ENCODE data around the gene FSCB.
"Not testable (repeated sequence)": the region's sequence is repeated elsewhere in the genome, so short reads cannot be mapped to it uniquely, and the experiment has no call there.

FSCB gene, protein sequence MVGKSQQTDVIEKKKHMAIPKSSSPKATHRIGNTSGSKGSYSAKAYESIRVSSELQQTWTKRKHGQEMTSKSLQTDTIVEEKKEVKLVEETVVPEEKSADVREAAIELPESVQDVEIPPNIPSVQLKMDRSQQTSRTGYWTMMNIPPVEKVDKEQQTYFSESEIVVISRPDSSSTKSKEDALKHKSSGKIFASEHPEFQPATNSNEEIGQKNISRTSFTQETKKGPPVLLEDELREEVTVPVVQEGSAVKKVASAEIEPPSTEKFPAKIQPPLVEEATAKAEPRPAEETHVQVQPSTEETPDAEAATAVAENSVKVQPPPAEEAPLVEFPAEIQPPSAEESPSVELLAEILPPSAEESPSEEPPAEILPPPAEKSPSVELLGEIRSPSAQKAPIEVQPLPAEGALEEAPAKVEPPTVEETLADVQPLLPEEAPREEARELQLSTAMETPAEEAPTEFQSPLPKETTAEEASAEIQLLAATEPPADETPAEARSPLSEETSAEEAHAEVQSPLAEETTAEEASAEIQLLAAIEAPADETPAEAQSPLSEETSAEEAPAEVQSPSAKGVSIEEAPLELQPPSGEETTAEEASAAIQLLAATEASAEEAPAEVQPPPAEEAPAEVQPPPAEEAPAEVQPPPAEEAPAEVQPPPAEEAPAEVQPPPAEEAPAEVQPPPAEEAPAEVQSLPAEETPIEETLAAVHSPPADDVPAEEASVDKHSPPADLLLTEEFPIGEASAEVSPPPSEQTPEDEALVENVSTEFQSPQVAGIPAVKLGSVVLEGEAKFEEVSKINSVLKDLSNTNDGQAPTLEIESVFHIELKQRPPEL

DNA sequence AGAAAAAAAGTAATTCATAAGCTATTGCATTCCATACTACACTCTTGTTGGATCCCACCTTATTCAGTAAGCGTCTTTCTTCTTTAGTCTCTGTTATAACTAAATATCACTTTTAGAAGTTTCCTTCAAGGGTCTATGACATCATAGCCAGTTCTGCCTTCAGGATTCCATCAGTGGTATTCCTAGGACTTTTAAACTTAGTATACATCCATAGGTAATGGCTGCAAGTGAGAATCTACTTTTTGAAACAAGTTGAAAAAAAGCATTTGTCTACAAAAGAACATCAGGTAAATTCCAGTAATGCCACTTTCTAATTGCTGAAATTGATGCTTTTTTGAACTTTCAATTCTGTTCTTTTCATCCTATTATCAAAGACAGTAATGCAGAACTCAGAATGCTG lies at the start of gene FSCB:
TSS of gene FSCB (minus strand) at position 101 of the 400 bp plus-strand sequence. CDS start 296 bp downstream, outside the sequence.
- DNase-seq = no peak

DNA sequence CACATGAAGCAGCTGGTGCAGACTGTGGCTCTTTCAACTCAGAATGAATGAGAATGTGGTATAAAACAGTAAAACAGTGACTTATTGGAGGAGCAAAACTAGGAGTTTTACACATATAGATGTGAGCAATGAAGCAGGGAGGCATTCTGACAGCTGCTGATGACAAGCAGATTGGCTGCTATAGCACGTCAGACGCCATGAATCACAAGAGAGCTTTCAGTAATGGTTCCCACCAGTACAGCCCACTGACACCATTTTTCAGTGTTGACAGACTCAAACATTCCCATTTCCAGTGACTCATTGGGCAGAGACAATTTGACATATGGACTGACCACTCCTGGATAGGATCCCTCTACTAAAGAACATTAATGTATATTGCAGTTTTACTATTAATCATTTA lies 24.6 kb upstream of the FSCB start:
- DNase-seq = no peak

DNA sequence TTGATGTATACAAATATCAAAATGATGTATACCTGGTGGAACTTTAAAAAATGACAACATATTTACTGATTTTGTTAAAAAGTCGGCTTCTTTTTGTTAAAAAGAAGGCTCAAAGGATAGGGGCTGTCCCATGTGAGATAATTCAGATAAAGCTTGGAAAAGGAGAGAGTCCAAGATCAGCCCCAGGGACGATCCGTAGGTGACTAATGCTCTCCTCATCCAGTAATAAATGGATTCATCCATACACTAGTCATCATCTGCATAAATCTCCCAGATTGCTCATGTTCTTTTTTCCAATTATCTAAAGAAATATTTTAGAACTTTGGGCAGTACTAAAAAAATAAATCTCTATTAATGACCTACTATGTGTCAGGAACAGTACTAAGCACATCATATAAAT lies 23.4 kb upstream of the FSCB start:
- no peak for DNase-seq

DNA sequence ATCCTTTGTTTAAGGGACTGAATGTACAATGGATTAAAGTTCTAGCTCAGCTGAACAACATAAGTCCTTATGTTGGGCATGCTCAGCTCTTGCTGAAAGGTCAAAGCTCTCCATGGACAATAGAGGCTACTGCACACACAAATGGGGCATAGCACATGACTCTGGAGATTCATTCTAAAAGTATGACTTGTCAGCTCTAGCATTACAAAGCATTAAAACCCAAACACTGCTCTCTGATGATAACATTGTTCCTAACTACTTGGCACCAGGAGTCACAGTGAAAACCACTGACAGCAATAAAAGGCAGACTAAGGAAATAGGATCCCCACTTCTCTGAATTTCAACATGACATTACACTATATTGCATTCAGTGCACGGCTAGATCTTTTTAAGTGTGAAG lies 21.9 kb upstream of the FSCB start:
- DNase-seq = no peak

DNA sequence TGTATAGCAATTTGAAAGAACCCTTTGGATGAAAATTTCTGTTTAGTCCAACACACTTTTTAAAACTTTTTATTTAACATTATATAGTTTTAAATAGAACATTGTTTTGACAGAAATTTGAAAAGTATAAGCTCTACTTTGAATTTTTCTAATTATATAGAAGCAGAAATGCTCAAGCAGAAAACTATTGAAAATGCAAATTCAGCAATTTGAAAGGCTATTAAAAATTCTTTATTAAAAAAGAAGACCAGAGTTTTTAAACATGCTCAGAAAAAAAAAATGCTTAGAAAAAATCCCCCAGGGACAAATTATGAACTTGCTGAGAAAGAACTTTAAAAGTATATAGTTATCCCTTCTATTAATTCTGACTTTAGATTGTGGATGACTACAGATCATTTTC lies 21.1 kb upstream of the FSCB start:
- DNase-seq = no peak

DNA sequence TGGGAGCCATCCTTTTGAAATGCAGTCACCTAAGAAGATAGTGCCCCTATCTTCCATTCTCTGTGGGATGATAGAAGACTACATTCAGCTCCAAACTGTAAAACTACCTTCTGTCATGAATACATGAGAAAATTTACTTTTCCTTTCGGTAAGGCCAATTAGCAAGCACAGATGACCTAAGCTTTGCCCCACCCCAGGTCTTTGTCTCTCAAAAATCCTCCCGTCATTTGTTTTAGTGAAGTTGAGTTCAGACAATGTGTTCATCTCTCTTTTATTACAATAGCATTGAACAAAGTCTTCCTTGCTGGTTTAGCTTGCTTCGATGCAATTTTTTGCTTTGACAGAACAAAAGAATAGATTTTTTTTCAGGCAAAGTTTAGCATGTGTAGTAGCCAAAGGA lies 18.2 kb upstream of the FSCB start:
- DNase-seq = no peak

DNA sequence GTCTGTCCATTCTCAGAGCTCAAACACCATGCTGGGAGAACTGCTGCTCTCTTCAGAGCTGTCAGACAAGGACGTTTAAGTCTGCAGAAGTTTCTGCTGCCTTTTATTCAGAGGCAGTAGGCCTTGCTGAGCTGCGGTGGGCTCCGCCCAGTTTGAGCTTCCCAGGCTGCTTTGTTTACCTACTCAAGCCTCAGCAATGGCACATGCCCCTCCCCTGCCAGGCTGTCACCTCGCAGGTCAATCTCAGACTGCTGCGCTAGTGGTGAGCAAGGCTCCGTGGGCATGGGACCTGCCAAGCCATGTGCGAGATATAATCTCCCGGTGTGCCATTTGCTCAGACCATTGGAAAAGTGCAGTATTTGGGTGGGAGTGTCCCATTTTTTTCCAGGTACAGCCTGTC lies 8.6 kb upstream of the FSCB start:
- DNase-seq = not testable (repeated sequence)

DNA sequence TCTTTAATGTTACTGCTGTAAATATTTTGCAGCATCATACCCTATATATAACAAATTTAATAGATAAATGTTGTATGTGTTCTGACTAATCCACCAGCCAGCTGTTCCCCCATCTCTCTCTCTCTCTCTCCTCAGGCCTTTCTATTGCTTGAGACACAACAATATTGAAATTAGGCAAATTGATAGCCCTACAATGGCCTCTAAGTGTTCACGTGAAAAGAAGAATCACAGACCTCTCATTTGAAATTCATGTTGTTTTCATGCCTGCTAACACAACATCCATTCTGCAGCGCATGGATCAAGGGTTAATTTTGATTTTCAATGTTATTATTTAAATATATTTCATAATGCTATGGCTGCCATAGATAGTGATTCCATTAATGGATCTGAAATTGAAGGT lies 1.8 kb upstream of the FSCB start:
- no peak for DNase-seq

DNA sequence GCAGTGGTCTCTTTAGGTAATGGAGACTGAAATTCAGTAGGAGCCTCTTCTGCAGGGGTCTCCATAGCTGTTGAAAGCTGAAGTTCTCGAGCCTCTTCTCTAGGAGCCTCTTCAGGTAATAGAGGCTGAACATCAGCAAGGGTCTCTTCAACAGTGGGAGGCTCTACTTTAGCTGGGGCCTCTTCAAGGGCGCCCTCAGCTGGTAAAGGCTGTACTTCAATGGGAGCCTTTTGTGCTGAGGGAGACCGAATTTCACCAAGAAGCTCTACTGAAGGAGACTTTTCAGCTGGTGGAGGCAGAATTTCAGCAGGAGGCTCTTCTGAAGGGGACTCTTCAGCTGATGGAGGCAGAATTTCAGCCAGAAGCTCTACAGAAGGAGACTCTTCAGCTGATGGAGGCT lies 1.5 kb downstream of the FSCB start:
- no peak for DNase-seq

DNA sequence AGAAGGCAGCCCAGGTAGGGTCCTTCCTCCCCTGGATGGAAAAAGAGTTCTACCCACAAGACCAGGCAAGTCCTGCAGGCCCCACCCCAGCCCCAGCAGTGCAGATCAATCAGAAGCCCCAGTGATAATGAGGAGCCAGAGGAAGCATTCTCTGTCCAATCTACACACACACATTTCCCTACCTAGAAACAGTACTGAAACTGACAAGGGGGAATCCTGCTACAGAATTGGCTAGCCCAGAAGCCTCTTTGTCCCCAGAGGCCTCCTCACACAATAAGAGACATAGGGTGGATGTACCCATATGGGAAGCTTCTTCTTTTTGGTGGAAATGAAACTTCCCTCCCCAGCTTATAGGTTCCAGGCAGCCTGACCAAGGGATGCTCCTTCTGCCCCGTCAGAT lies 9.9 kb downstream of the FSCB start:
- DNase-seq = no peak

DNA sequence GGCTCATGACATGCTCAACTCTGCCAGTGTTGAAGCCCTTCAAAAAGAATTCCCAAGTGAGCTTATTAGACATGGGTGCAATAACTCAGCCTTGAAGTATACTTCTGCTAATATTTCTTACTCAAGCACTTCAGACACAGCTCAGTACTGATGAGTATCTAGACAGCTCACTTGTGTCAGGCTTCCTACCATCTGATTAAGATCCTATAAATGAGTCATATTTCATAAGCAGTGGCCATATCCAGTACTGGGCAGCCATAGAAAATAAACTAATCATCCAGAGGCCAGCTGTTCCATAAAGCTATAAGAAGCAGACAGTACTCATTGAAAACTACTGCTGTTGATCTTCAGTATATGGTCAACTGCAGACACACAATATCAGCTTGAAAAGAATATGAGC lies 12.9 kb downstream of the FSCB start:
- no peak for DNase-seq

DNA sequence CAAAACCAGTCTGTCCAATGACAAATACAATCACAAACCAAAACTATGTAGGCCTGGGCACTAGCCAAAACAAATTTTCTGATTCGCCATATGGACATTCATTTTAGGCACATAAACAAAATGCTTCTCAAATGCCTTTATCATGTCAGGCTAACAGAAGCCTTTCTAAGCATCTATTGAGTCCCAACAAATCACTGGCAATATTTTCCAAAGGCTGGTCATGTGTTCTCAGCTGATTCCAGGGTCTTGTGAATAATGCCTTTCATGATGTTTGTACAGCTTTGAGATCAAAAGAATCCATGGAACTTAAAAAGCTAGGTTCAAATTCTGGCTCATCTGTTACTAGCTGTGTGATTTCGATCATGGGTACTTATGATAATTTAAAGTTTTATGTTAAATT lies 16.1 kb downstream of the FSCB start:
- DNase-seq = no peak

DNA sequence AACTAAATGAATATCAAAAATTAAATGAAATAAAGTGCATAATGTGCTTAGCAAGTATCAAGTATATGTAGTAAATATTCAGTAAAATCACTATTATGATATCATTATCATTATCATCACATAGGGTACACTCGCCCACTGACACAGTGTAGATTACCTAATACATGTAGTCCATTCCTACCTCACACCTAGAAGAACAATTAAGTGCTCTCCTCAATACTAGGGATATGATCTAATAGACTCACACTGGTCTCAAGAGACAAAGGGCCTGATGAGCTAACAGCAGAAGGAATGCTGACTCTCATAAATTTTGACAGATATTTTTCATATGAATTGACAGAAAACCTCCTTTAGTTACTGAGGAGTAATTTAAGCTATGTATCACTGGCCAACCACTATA lies 29.1 kb downstream of the FSCB start:
- no peak for DNase-seq

DNA sequence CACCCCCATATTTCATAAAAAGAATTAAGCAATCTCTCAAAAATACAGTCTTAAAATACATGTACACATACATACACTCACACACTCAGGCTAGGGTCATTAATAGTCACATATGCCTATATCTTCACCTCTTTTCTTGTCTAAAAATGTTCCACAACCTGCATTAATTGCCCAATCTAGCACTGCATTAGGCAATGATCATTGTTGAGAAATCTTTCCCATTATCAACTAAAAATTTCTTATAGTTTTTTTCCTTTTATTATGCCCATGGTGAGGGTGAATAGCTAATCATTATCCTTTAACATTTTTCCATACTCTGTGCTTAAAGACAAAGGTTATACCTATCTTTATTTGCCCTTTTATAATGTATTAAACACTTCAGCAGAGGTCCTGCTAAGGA lies 38.3 kb downstream of the FSCB start:
- DNase-seq = no peak

DNA sequence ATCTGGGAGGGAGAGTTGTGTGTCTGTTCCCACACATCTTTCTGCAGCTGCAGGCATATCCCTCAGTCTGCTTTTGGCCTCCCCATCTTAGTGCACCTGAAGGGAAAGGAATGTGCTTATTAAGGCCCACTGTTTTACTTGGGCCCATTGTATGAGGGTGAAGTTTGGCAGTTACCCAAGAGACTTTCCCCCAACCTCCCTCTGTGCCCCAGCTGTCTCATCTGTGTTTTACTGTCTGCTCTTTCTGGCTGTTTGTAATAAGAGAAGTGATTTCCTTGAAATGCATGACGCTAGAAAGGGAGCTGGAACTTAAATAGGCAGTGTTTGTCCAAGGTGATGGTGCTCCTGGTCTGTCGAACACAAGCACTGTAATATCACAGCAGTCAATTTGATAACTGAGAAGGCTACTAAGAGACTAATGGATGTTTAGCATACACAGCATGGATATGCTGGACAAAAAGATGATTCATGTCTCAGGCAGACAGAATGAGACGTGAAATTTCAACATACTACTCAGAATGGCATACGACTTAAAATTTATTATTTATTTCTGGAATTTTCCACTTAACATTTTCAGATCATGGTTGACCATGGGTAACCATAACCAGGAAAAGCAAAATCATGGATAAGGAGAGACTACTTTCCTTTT lies 43.6 kb downstream of the FSCB start:
- DNase-seq = no peak

DNA sequence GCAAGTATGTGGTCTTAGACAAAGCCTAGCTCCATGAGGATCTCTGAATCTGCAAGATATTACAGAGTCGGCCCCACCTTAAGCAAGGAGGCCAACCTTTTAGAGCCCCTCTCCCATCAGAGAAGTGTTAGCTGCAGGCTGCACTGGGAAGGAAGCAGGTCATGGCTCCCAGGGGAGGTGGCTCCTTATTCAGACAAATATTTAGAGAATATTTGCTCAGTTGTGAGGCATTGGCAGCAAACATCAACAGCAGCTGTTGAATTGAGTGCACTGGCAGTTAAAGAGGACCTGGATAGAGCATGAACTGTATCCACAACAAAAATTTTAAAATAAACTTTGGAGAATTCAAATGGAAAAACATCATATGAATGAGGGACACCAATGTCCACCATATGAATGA lies 44.7 kb downstream of the FSCB start:
- no peak for DNase-seq

DNA sequence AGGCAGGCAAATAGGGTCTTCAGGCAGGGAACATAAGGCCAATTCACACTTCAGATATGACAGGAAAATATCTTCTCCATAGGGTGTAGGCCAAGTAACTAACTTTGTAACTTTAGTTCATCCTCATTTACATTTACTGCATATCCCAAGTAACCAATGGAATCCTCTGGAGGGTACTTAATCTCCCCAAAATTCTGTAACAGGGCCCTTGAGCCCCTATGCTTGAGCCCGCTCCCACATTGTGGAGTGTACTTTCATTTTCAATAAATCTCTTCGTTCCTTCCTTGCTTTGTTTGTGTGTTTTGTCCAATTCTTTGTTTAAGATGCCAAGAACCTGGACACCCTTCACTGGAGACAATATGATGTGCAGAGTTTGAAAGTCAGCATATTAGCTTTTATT lies 45.3 kb downstream of the FSCB start:
- DNase-seq = no peak
